CD4-positive, alpha-beta T cell (primary cell): ENCODE data around the gene RNU7-1. TPM values are rescaled to one million over a fixed set of nuclear protein-coding genes. Genes with fewer than 3 reads are reported as not detected.

Source experiments
- ATAC-seq: fragments of 200-7000 bp; cut with Tn5 transposase; one replicate; pipeline ENCODE4 v1.10.0; 2022; ENCODE audit warnings: mild to moderate bottlenecking; ENCODE audit not compliant: poor library complexity
- CTCF ChIA-PET: fragments of 350-600 bp; sonication (Branson Sonifier 250); formaldehyde crosslinking; loops from one replicate; lab custom pipeline; 2021; ENCODE audit warnings: antibody characterized with exemption, inconsistent platforms; lab: Charles Lee
- POLR2A ChIA-PET: fragments of 350-600 bp; sonication (Branson Sonifier 250); formaldehyde crosslinking; loops from one replicate; lab custom pipeline; 2021; ENCODE audit warnings: antibody characterized with exemption, inconsistent platforms; lab: Charles Lee
- DNase-seq, 14 experiments: peaks; one replicate each; pipeline ENCODE4 v3.0.0-alpha.2; 2013 to 2020; ENCODE audit warnings: mixed read lengths in 2 of 14
- H3K27ac ChIP-seq, 2 donors: one replicate each; pipeline versions ENCODE4 v1.5.1 to v1.7.0; 2013; ENCODE audit warnings: low read length in 2 of 2, low read depth in 1 of 2, mild to moderate bottlenecking in 1 of 2
- H3K27me3 ChIP-seq, 2 experiments: 1 replicate in 1 of 2; 2 replicates in 1 of 2; pipeline versions ENCODE4 v1.6.1 to v1.7.0; 2013; ENCODE audit warnings: low read length in 2 of 2, control low read depth in 1 of 2, mild to moderate bottlenecking in 1 of 2, moderate library complexity in 1 of 2; ENCODE audit not compliant: insufficient read depth in 2 of 2, control insufficient read depth in 1 of 2
- H3K36me3 ChIP-seq: one replicate; pipeline ENCODE4 v1.6.1; 2013; ENCODE audit warnings: low read length, control low read depth; ENCODE audit not compliant: insufficient read depth
- H3K4me1 ChIP-seq: one replicate; pipeline ENCODE4 v1.6.1; 2013; ENCODE audit warnings: low read length, control low read depth; ENCODE audit not compliant: insufficient read depth
- H3K4me3 ChIP-seq: one replicate; pipeline ENCODE4 v1.5.1; 2013; ENCODE audit warnings: mild to moderate bottlenecking, low read length, moderate library complexity
- H3K9me3 ChIP-seq, 2 experiments: 1 replicate in 1 of 2; 2 replicates in 1 of 2; pipeline versions ENCODE4 v1.6.1 to v1.7.0; 2013; ENCODE audit warnings: low read length in 2 of 2, mild to moderate bottlenecking in 2 of 2, control low read depth in 1 of 2, moderate library complexity in 1 of 2; ENCODE audit not compliant: control insufficient read depth in 1 of 2, insufficient read depth in 1 of 2
- H3K27ac Mint-ChIP-seq: one replicate; pipeline ENCODE4 v1.8.0; 2020; ENCODE audit warnings: mixed read lengths
- H3K27me3 Mint-ChIP-seq: one replicate; pipeline ENCODE4 v1.8.0; 2021; ENCODE audit warnings: mixed read lengths
- H3K36me3 Mint-ChIP-seq: one replicate; pipeline ENCODE4 v1.8.0; 2021; ENCODE audit warnings: low read depth, mixed read lengths
- H3K4me1 Mint-ChIP-seq: one replicate; pipeline ENCODE4 v1.8.0; 2021; ENCODE audit warnings: low read depth, mixed read lengths
- H3K4me3 Mint-ChIP-seq: one replicate; pipeline ENCODE4 v1.8.0; 2020; ENCODE audit warnings: mild to moderate bottlenecking, mixed read lengths
- H3K9me3 Mint-ChIP-seq: one replicate; pipeline ENCODE4 v1.8.0; 2020; ENCODE audit warnings: mixed read lengths
- intact Hi-C, 2 experiments: fragments of 100-400 bp; cut with DNase I in 1 of 2; cut with micrococcal nuclease in 1 of 2; formaldehyde crosslinking; loops; one replicate each; pipeline versions ENCODE4 v1.15.1 to v1.9.0; 2023 to 2025; cut with DNase I, micrococcal nuclease
- total RNA-seq, 174 experiments: library from RNA in 2 of 174; stranded (reverse) in 2 of 174; gene quantifications; one replicate each; pipeline ENCODE4 v1.2.3 and lab custom pipeline; 2021 to 2026
- TF ChIP-seq, protein P1 (sequence below): fragments of 200-600 bp; IDR thresholded peaks from one replicate; pipeline ENCODE4 v1.8.0; 2022; ENCODE audit warnings: antibody characterized with exemption, mild to moderate bottlenecking

The RNU7-1 gene
- total RNA-seq, 2 experiments from 2014 or later, result not detected

DNA sequence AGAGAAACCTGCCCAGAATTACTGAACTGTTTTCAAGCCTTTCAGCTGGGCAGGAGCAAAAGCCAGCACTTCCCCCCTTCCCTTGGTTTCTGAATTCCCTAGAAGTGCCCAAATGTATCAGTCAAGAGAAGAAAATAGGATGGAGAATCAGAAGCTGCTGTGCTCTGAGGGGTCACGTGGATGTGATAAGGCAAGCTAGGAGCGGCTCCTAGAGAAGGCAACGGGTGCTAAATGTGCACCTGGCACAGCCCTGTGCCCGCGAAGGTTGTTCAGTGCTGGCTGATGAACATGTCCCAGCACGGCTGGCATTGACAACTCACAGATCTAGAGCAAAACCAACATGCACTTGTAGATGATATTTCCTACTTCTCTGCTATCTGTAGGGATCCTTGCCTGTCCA lies 35.4 kb downstream of the RNU7-1 start:
- Mint-ChIP-seq H3K9me3 (no peaks in the 10 kb centered on the region), H3K27me3 (no peaks in the 10 kb centered on the region), H3K36me3 (peaks cover 97% of the 10 kb centered on the region), H3K4me1 (peaks cover 5% of the 10 kb centered on the region), H3K27ac (no peak overlapping the region), H3K4me3 (no peak overlapping the region)
- no peak overlapping the region for H3K4me3 ChIP-seq
- H3K27ac ChIP-seq, result no peak overlapping the region
- no peaks in the 10 kb centered on the region for H3K27me3 ChIP-seq
- TF ChIP-seq, protein P1, sequence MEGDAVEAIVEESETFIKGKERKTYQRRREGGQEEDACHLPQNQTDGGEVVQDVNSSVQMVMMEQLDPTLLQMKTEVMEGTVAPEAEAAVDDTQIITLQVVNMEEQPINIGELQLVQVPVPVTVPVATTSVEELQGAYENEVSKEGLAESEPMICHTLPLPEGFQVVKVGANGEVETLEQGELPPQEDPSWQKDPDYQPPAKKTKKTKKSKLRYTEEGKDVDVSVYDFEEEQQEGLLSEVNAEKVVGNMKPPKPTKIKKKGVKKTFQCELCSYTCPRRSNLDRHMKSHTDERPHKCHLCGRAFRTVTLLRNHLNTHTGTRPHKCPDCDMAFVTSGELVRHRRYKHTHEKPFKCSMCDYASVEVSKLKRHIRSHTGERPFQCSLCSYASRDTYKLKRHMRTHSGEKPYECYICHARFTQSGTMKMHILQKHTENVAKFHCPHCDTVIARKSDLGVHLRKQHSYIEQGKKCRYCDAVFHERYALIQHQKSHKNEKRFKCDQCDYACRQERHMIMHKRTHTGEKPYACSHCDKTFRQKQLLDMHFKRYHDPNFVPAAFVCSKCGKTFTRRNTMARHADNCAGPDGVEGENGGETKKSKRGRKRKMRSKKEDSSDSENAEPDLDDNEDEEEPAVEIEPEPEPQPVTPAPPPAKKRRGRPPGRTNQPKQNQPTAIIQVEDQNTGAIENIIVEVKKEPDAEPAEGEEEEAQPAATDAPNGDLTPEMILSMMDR, result no peak
- ChIA-PET POLR2A (no interaction called here), CTCF (interaction anchor here (1.4 kb wide), 1 partner anchor 36 kb away, joined by 3 read pairs; no protein-coding TSS in a partner anchor)
- DNase-seq, result no peak
- H3K9me3 ChIP-seq, result no peaks in the 10 kb centered on the region
- no peaks in the 10 kb centered on the region for H3K4me1 ChIP-seq
- intact Hi-C loops, result loop anchor here in 1 of 2 experiments (2.0 to 5.0 kb wide), 2 partner anchors 38 to 113 kb away; partner anchors contain the start of gene C1R
- no peak for ATAC-seq
- H3K36me3 ChIP-seq, result peaks cover 95% of the 10 kb centered on the region

DNA sequence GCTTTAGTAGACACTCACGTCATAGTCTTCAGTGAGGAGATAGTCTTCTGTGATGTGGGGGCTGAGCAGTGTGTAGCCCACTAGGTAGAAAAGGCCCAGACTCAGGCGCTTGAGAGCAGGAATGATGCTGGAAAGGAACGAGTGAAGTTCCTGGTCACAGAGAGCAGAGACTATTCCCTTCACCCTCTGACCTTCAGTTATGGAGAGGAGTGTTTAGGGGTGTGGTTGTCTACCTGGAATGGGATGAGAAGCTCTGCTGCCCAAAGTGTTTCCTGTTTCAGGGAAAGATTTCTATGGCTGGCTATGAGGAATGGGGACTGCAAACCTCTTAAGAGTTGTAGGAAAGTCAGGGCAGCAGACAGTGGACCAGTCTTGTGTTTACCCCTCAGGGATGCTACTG lies 35.8 kb downstream of the RNU7-1 start:
- no peaks in the 10 kb centered on the region for H3K27me3 ChIP-seq
- ChIA-PET POLR2A (no interaction called here), CTCF (interaction anchor here (1.4 kb wide), 1 partner anchor 36 kb away, joined by 3 read pairs; no protein-coding TSS in a partner anchor)
- no peaks in the 10 kb centered on the region for H3K4me1 ChIP-seq
- Mint-ChIP-seq H3K4me1 (peaks cover 5% of the 10 kb centered on the region), H3K27me3 (no peaks in the 10 kb centered on the region), H3K36me3 (peaks cover 93% of the 10 kb centered on the region), H3K27ac (no peak overlapping the region), H3K9me3 (no peaks in the 10 kb centered on the region), H3K4me3 (no peak overlapping the region)
- intact Hi-C loops, result loop anchor here in 1 of 2 experiments (2.0 to 5.0 kb wide), 2 partner anchors 37 to 113 kb away; partner anchors contain the start of gene C1R
- ATAC-seq, result no peak
- TF ChIP-seq, protein P1, result no peak
- H3K27ac ChIP-seq, result no peak overlapping the region
- H3K4me3 ChIP-seq, result no peak overlapping the region
- H3K36me3 ChIP-seq, result peaks cover 94% of the 10 kb centered on the region
- H3K9me3 ChIP-seq, result no peaks in the 10 kb centered on the region
- no peak for DNase-seq

DNA sequence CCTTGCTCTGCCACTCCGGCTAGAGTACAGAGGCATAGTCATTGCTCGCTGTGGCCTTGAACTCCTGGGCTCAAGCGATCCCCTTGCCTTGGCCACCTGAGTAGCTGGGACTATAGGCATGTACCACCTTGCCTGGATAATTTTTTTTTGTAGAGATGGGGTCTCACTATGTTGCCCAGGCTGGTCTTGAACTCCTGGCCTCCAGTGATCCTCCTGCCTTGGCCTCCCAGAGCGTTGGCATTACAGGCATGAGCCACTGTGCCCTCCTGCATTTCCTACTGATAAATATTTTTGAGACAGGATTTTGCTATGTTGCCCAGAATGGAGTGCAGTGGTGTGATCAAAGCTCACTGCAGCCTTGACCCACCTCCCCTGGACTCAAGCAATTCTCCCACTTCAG lies 36.5 kb downstream of the RNU7-1 start:
- H3K9me3 ChIP-seq, result no peaks in the 10 kb centered on the region
- no peak overlapping the region for H3K27ac Mint-ChIP-seq
- peaks cover 88% of the 10 kb centered on the region for H3K36me3 ChIP-seq
- H3K4me3 Mint-ChIP-seq, result no peak overlapping the region
- no peak overlapping the region for H3K27ac ChIP-seq
- H3K27me3 Mint-ChIP-seq, result no peaks in the 10 kb centered on the region
- no peak overlapping the region for H3K4me3 ChIP-seq
- intact Hi-C loops, result no loop called here
- ChIA-PET CTCF (interaction anchor here (1.4 kb wide), 1 partner anchor 35 kb away, joined by 3 read pairs; no protein-coding TSS in a partner anchor), POLR2A (interaction anchor here (1.2 kb wide), 1 partner anchor 36 kb away, joined by 3 read pairs; the partner anchor contains the start of genes C12orf57 and RNU7-1)
- TF ChIP-seq, protein P1, result no peak
- no peak for DNase-seq
- H3K4me1 Mint-ChIP-seq, result peaks cover 5% of the 10 kb centered on the region
- ATAC-seq, result no peak
- no peaks in the 10 kb centered on the region for H3K9me3 Mint-ChIP-seq
- H3K4me1 ChIP-seq, result no peaks in the 10 kb centered on the region
- no peaks in the 10 kb centered on the region for H3K27me3 ChIP-seq
- peaks cover 88% of the 10 kb centered on the region for H3K36me3 Mint-ChIP-seq
